Measurements from ENCODE around the gene HDGFL1.

Gene HDGFL1

GRCh38 chr6:22589118-22589517 lies 19.8 kb downstream of the HDGFL1 start:
- DNase-seq, result no peak
- intact Hi-C loops (cut with DNase I), result no loop called here

GRCh38 chr6:22590423-22590822 lies 21.1 kb downstream of the HDGFL1 start:
- intact Hi-C loops (cut with DNase I), result no loop called here

GRCh38 chr6:22593895-22594294 lies 24.5 kb downstream of the HDGFL1 start:
- DNase-seq, result no peak
- intact Hi-C loops (cut with DNase I), result no loop called here

More at GRCh38 chr6:22590423-22590822, 21.1 kb downstream of the HDGFL1 start:
- no peak for DNase-seq

GRCh38 chr6:22596011-22596410 lies 26.6 kb downstream of the HDGFL1 start:
- DNase-seq, result no peak
- intact Hi-C loops (cut with DNase I), result no loop called here

GRCh38 chr6:22598339-22598738 lies 29.0 kb downstream of the HDGFL1 start:
- no peak for DNase-seq
- intact Hi-C loops (cut with DNase I), result no loop called here

- DNase-seq, result no peak
- intact Hi-C loops (cut with DNase I), result no loop called here
These were observed 30.7 kb downstream of the HDGFL1 start for GRCh38 chr6:22600059-22600458.

DNA sequence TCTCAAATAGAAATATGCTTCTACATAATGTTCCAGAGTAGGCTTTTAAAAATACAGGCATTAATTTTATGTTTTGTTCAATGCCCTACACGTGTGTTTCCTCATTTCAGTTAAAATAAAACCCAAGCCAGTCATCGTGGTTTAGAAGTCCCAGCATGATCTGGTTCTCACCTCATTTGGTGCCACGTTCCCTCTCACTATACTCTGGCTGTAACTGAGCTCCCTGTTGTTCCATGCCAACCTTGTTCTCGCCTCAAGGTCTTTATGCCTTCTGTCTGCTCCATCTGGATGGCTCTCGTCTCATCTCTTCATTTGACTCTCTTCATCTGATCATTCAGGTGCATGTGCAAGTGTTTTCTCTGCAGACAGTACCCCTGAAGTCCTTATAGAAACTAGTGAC lies 32.6 kb downstream of the HDGFL1 start:
- intact Hi-C loops (cut with DNase I), result no loop called here
- no peak for DNase-seq

GRCh38 chr6:22605736-22606135 lies 36.4 kb downstream of the HDGFL1 start:
- intact Hi-C loops (cut with DNase I), result no loop called here
- DNase-seq, result no peak

DNA sequence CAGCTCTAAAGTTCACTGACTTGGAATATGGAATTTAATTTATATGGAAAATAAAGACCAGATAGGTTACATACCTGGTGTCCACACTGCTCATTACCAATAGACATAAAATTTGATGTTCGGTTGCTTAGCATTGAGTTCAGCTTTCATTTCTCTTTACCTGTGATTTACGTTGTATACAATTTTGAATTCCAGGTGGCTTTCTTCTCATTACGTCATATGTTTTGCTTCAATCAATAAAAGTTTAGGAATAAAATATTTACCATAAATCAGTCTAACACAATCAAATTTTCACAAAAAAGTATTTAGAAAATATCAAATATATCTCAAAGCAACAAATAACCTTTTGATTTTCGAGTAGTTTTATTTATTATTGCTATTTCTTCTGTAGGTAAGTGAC lies 40.8 kb downstream of the HDGFL1 start:
- DNase-seq, result no peak
- intact Hi-C loops (cut with DNase I), result no loop called here

DNA sequence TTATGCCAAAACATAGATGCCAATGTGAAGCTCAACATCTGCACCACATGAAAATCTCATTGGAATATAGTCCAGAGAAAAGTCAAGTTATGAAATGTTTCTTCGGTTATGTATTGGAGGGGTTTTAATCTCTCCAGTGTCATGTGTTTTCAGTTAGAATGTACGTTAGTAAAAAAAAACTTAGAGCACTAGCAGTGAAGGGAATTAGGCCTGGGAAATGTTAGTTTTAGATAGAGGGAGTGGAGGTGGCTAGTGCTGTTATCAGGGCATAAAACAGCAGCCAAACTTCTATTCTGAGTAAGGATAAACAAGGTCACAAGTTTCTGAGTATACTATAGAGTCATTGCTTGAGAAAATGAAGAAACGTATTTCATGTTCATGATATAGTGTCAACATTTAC lies 42.9 kb downstream of the HDGFL1 start:
- intact Hi-C loops (cut with DNase I), result no loop called here
- DNase-seq, result no peak

DNA sequence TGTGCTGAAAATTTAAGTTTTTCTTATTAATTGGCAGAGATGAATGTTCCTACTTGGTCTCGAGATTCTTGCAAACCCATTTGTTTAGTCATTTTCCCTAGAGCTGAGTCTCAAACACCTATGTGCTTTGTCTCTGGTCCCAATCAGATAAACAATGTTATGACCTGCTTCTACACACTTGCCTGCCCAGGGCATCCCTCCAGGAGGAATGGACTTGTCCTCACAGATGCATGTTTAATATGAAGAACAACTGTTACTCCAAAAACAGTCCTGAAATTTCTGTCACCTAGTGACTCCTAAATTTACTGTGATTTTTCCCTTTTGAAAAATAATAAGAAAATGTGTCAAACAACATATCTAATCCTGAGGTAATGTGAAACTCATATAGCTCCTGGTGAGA lies 43.7 kb downstream of the HDGFL1 start:
- intact Hi-C loops (cut with DNase I), result no loop called here
- no peak for DNase-seq

DNA sequence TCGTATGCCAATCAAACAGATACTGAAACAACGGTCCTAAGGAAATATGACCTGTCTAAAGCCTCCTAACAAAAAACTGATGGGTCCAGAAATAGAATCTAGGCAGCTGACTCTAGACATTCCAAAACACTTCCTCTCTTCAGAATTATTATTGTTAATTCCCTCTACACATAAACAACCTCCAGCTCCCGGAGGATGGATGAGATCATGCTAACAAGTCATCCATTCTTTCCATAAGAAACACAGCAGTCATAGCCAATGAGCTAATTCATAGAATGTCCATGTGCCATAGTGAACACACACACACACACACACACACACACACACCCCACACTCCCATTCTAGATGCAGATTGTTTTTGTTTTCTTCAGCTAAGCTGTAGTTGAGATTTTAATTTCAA lies 44.3 kb downstream of the HDGFL1 start:
- DNase-seq, result no peak

GRCh38 chr6:22614547-22614946 lies 45.2 kb downstream of the HDGFL1 start:
- no peak for DNase-seq

More for the DNA sequence above, 44.3 kb downstream of the HDGFL1 start:
- intact Hi-C loops (cut with DNase I), result no loop called here

GRCh38 chr6:22621028-22621427 lies 51.7 kb downstream of the HDGFL1 start:
- no peak for DNase-seq
- intact Hi-C loops (cut with DNase I), result no loop called here

More at GRCh38 chr6:22614547-22614946, 45.2 kb downstream of the HDGFL1 start:
- intact Hi-C loops (cut with DNase I), result no loop called here

All from posterior cingulate gyrus (tissue), 11 donors.